K562 (cell line): ENCODE results near the gene GMNN. TPM values are rescaled to one million over a fixed set of nuclear protein-coding genes. Genes with fewer than 3 reads are reported as not detected.

ENCODE experiments used
- ATAC-seq: fragments of 200-7000 bp; cut with Tn5 transposase; 3 replicates; pipeline ENCODE4 v1.9.1; 2020; ENCODE audit warnings: moderate library complexity
- BruUV-seq: library from RNA; stranded (reverse); fragments of 400-500 nt; replicated peaks from 2 replicates; lab custom pipeline; 2021; lab: Mats Ljungman, UMichigan
- CTCF ChIA-PET: fragments of 300-600 bp; formaldehyde crosslinking; extraction: SDS; loops from one replicate; lab custom pipeline; 2021; ENCODE audit warnings: low intra/inter-chr PET ratio; lab: Yijun Ruan, JAX
- POLR2A ChIA-PET: fragments of 300-600, 350-650 bp; sonication (Branson Sonifier 250); formaldehyde crosslinking; extraction: SDS; loops from one replicate; lab custom pipeline; 2021; ENCODE audit warnings: antibody characterized with exemption, inconsistent platforms; lab: Yijun Ruan, JAX
- DNase-seq, 4 experiments: peaks; one replicate each; pipeline versions ENCODE4 v3.0.0 to v3.0.0-alpha.2; 2011 to 2018; ENCODE audit warnings: low spot score in 3 of 4, mixed read lengths in 3 of 4; ENCODE audit errors: extremely low read depth in 1 of 4
- FAIRE-seq: peaks from 2 replicates; lab custom pipeline; 2011; peaks lifted over from hg19 to GRCh38; lab: Jason Lieb, UNC
- H2AFZ ChIP-seq: 2 replicates; pipeline ENCODE4 v1.6.0; 2011; ENCODE audit warnings: low read depth, low read length, control low read depth, inconsistent platforms
- H3K27ac ChIP-seq: fragments of 200-600 bp; 3 replicates; pipeline ENCODE4 v1.8.0; 2011; ENCODE audit warnings: low read depth, mild to moderate bottlenecking, control low read depth, inconsistent platforms, low read length, moderate library complexity, mixed read lengths; ENCODE audit errors: extremely low read depth
- H3K27me3 ChIP-seq, 2 experiments: fragments of 300-600 bp in 1 of 2; 2 replicates in 1 of 2; 3 replicates in 1 of 2; pipeline versions ENCODE4 v1.6.0 to v1.8.0; 2011; ENCODE audit warnings: inconsistent platforms in 2 of 2, low read length in 2 of 2, mild to moderate bottlenecking in 1 of 2, mixed read lengths in 1 of 2, moderate library complexity in 1 of 2; ENCODE audit not compliant: control insufficient read depth in 2 of 2, insufficient read depth in 2 of 2
- H3K36me3 ChIP-seq: fragments of 300-600 bp; 3 replicates; pipeline ENCODE4 v1.8.0; 2011; ENCODE audit warnings: mild to moderate bottlenecking, low read length, inconsistent platforms; ENCODE audit not compliant: control insufficient read depth, insufficient read depth
- H3K4me1 ChIP-seq, 2 experiments: fragments of 200-600 bp in 1 of 2; replicated peaks in 1 of 2; 2 replicates in 1 of 2; 3 replicates in 1 of 2; pipeline versions ENCODE4 v1.5.1 to v1.8.0; 2011; ENCODE audit warnings: inconsistent platforms in 2 of 2, low read length in 2 of 2, mild to moderate bottlenecking in 1 of 2, mixed read lengths in 1 of 2, moderate library complexity in 1 of 2; ENCODE audit not compliant: control insufficient read depth in 2 of 2, insufficient read depth in 2 of 2
- H3K4me2 ChIP-seq: 2 replicates; pipeline ENCODE4 v1.6.1; 2011; ENCODE audit warnings: low read length, control low read depth, inconsistent platforms, mixed read lengths; ENCODE audit not compliant: insufficient read depth
- H3K4me3 ChIP-seq: fragments of 200-600 bp; sonication (generic), shearing (Covaris generic); 2 replicates; pipeline ENCODE4 v1.5.1; 2016; ENCODE audit warnings: control low read depth, inconsistent platforms
- H3K79me2 ChIP-seq: fragments of 200-600 bp; 3 replicates; pipeline ENCODE4 v1.8.0; 2011; ENCODE audit warnings: low read length, inconsistent platforms; ENCODE audit not compliant: control insufficient read depth, insufficient read depth
- H3K9ac ChIP-seq, 2 experiments: 2 replicates each; pipeline versions ENCODE4 v1.6.0 to v1.6.1; 2011; ENCODE audit warnings: low read depth in 2 of 2, low read length in 2 of 2, control low read depth in 1 of 2, inconsistent platforms in 1 of 2, mild to moderate bottlenecking in 1 of 2, mixed read lengths in 1 of 2; ENCODE audit not compliant: insufficient read depth in 1 of 2
- H3K9me1 ChIP-seq: one replicate; pipeline ENCODE4 v1.6.0; 2011; ENCODE audit warnings: inconsistent platforms, mild to moderate bottlenecking, low read length, moderate library complexity; ENCODE audit not compliant: control insufficient read depth, insufficient read depth
- H3K9me3 ChIP-seq: replicated peaks from 2 replicates; pipeline ENCODE4 v1.5.1; 2011; ENCODE audit warnings: low read depth, low read length, inconsistent platforms; ENCODE audit not compliant: control insufficient read depth, insufficient read depth
- H4K20me1 ChIP-seq: replicated peaks from 2 replicates; pipeline ENCODE4 v1.6.1; 2011; ENCODE audit warnings: low read length, inconsistent platforms, mixed read lengths; ENCODE audit not compliant: control insufficient read depth, insufficient read depth
- ADNP ChIP-seq: fragments of 200-800 bp; sonication (Bioruptor generic); IDR thresholded peaks from 2 replicates; pipeline ENCODE4 v1.6.1; 2016; ENCODE audit warnings: missing genetic modification characterization, missing compliant biosample characterization
- BCL6 ChIP-seq: fragments of 250-450 bp; sonication (Bioruptor Pico); IDR thresholded peaks from 2 replicates; pipeline ENCODE4 v1.4.0; 2020
- CEBPG ChIP-seq, 3 experiments: fragments of 200-800 bp in 1 of 3; sonication (Bioruptor generic) in 1 of 3; sonication (generic) in 1 of 3; formaldehyde crosslinking in 1 of 3; IDR thresholded peaks in 2 of 3; conservative IDR thresholded peaks in 1 of 3; 2 replicates each; pipeline versions ENCODE4 v1.6.1 to v1.8.0; 2016 to 2022; ENCODE audit warnings: missing compliant biosample characterization in 2 of 3, missing genetic modification characterization in 2 of 3, mild to moderate bottlenecking in 1 of 3, missing genetic modification reagents in 1 of 3
- ELF2 ChIP-seq: fragments of 250-450 bp; sonication (Bioruptor Pico); IDR thresholded peaks from 2 replicates; pipeline ENCODE4 v1.5.0; 2021; ENCODE audit warnings: mild to moderate bottlenecking
- GABPA ChIP-seq: fragments of 200-800 bp; sonication (Bioruptor generic); conservative IDR thresholded peaks from 2 replicates; pipeline ENCODE4 v1.6.1; 2016; ENCODE audit warnings: low read depth, missing genetic modification characterization, missing compliant biosample characterization
- HMG20B ChIP-seq: fragments of 250-450 bp; sonication (Bioruptor Pico); IDR thresholded peaks from 2 replicates; pipeline ENCODE4 v1.5.0; 2021; ENCODE audit warnings: mild to moderate bottlenecking
- KDM1A ChIP-seq, 2 experiments: fragments of 450-650 bp; IDR thresholded peaks; 2 replicates each; pipeline ENCODE4 v1.6.1; 2016; ENCODE audit warnings: mild to moderate bottlenecking in 2 of 2
- MCM7 ChIP-seq, 2 experiments: fragments of 450-650 bp; IDR thresholded peaks; 2 replicates each; pipeline ENCODE4 v1.6.1; 2016 to 2018
- RBM22 ChIP-seq: fragments of 200-400 bp; formaldehyde crosslinking; IDR thresholded peaks from 2 replicates; pipeline ENCODE4 v1.6.1; 2018; ENCODE audit warnings: low read length, low read depth; ENCODE audit not compliant: poor library complexity, severe bottlenecking
- RBM25 ChIP-seq: fragments of 200-400 bp; formaldehyde crosslinking; IDR thresholded peaks from 2 replicates; pipeline ENCODE4 v1.6.1; 2018; ENCODE audit warnings: low read length, low read depth, moderate library complexity; ENCODE audit not compliant: severe bottlenecking
- RCOR1 ChIP-seq, 2 experiments: IDR thresholded peaks; 2 replicates each; pipeline ENCODE4 v1.6.1; 2012; ENCODE audit warnings: low read depth in 2 of 2, low read length in 2 of 2, borderline replicate concordance in 1 of 2, improper control_type of control experiment in 1 of 2
- XRCC3 ChIP-seq: fragments of 450-650 bp; IDR thresholded peaks from 2 replicates; pipeline ENCODE4 v1.6.1; 2017; ENCODE audit warnings: mild to moderate bottlenecking, moderate library complexity
- YY1 ChIP-seq, 3 experiments: IDR thresholded peaks; 2 replicates each; pipeline ENCODE4 v1.6.1; 2011; ENCODE audit warnings: low read length in 2 of 3, mild to moderate bottlenecking in 2 of 3, moderate library complexity in 2 of 3, borderline replicate concordance in 1 of 3, control low read depth in 1 of 3, low read depth in 1 of 3; ENCODE audit not compliant: insufficient read depth in 3 of 3, insufficient replicate concordance in 2 of 3, control insufficient read depth in 1 of 3, insufficient read length in 1 of 3; ENCODE audit errors: extremely low read depth in 1 of 3
- ZC3H4 ChIP-seq: sonication (generic); formaldehyde crosslinking; IDR thresholded peaks from 2 replicates; pipeline ENCODE4 v1.9.0; 2021; ENCODE audit warnings: missing genetic modification reagents, borderline replicate concordance
- ZNF354B ChIP-seq: fragments of 250-450 bp; sonication (Bioruptor Pico); IDR thresholded peaks from 2 replicates; pipeline ENCODE4 v1.4.0; 2020
- WGBS: fragments of 100-300 bp; shearing (Covaris generic); methylation state at CpG from one replicate; pipeline ENCODE4 v1.1.6; 2016; ENCODE audit warnings: low coverage, mixed read lengths; ENCODE audit not compliant: insufficient coverage; ENCODE audit errors: missing lambda C conversion rate; 5-methylcytosine and 5-hydroxymethylcytosine counted together
- in situ Hi-C: fragments of 300-500 bp; cut with MboI; formaldehyde crosslinking; loops from 4 replicates; pipeline ENCODE4 v1.15.0; 2018; ENCODE audit warnings: inconsistent platforms, mixed read lengths
- intact Hi-C: fragments of 100-400 bp; cut with micrococcal nuclease; formaldehyde crosslinking; loops from 2 replicates; pipeline ENCODE4 v1.14.2; 2022
- polyA plus RNA-seq, 8 experiments: library from polyadenylated mRNA; depleted of rRNA in 4 of 8; stranded (reverse) in 5 of 8; unstranded in 3 of 8; fragments of >200 nt; fragmentation: Nextera tagmentation in 2 of 8; fragmentation: Illumina TruSeq in 1 of 8; extraction: Ambion mirVana in 2 of 8; extraction: Trizol in 1 of 8; gene quantifications; 2 replicates each; pipeline versions ENCODE4 v1.2.1 to v1.2.3, GENCODE V29; 2011 to 2014; ENCODE audit warnings: inconsistent platforms in 1 of 8, missing spikeins in 1 of 8
- total RNA-seq, 7 experiments: library from RNA; depleted of rRNA in 6 of 7; stranded (reverse); fragments of >200 nt in 6 of 7; fragmentation: Illumina TruSeq in 2 of 7; extraction: Trizol in 2 of 7; gene quantifications; 2 replicates each; pipeline versions ENCODE4 v1.2.1 to v1.2.3, GENCODE V29; 2011 to 2021; ENCODE audit warnings: low replicate concordance in 1 of 7

The GMNN gene
- total and polyA plus RNA-seq, 9 of the 15 experiments (the other 6 are each of a cell fraction or from before 2014, with no cell fraction given), result 144 to 370 (median 210) TPM

DNA sequence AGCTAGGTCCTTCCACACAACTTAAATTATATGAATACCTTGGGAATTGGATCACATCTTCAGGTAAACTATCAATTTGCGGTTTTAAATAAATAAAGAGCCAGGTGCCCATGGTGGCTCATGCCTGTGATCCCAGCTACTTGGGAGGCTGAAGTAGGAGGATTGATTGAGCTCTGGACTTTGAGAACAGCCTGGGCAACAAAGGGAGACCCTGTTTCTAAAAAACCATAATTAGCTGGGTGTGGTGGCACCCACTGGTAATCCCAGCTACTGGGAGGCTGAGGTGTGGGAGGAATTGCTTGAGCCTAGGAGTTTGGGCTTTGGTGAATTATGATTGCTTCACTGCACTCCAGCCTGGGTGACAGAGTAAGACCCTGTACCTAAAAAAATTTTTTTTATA is 3.4 kb downstream of the GMNN start:
- H3K4me3 ChIP-seq, result peak overlapping the region; percentile 67; the same call in 1 of the 2 replicates
- CTCF ChIA-PET, result no interaction called here
- H3K36me3 ChIP-seq, result peaks cover 61% of the 10 kb centered on the region
- peaks cover 12% of the 10 kb centered on the region; the same call in 1 of the 2 replicates for H4K20me1 ChIP-seq
- no peak overlapping the region for H2AFZ ChIP-seq
- H3K27ac ChIP-seq, result no peak overlapping the region; the same call in 2 of the 3 replicates
- intact Hi-C loops (loop anchor here (10.0 kb wide), 2 partner anchors 1247 to 1437 kb away; a partner anchor contains a TSS), in situ Hi-C loops (no loop called here)
- H3K9me1 ChIP-seq, result no peaks in the 10 kb centered on the region
- no peaks in the 10 kb centered on the region for H3K27me3 ChIP-seq
- 68% methylated on average over 1 of the region's 1 CpG for WGBS
- H3K4me1 ChIP-seq, result peaks cover 8 to 12% of the 10 kb centered on the region in 2 experiments; a peak in 4 of 5 replicates
- POLR2A ChIA-PET, result interaction anchor here (1.6 to 2.1 kb wide), 2 partner anchors 10 to 59 kb away, joined by 5 to 8 read pairs; partner anchors contain the start of gene C6orf62
- FAIRE-seq, result no peak
- no peaks in the 10 kb centered on the region for H3K9me3 ChIP-seq
- TF ChIP-seq ELF2 (no peak), CEBPG (CRISPR knock-in tag; IDR thresholded peaks at IDR 0.05) (no peak), CEBPG (tag; conservative IDR thresholded peaks at IDR 0.05 in 1 of 2, IDR thresholded peaks at IDR 0.05 in 1 of 2) (0 out of 4 replicates have a peak, but pooled peaks of 1 of the 2 experiments have one; percentile 19)
- peak overlapping the region; percentile 7 to 99; a peak in 3 of 4 replicates for H3K9ac ChIP-seq
- peak overlapping the region; percentile 32 for H3K4me2 ChIP-seq
- BruUV-seq, result no TSS peak
- H3K79me2 ChIP-seq, result peaks cover 81% of the 10 kb centered on the region
- DNase-seq, result peak in 1 of 4 experiments; percentile 28
- no peak for ATAC-seq

DNA sequence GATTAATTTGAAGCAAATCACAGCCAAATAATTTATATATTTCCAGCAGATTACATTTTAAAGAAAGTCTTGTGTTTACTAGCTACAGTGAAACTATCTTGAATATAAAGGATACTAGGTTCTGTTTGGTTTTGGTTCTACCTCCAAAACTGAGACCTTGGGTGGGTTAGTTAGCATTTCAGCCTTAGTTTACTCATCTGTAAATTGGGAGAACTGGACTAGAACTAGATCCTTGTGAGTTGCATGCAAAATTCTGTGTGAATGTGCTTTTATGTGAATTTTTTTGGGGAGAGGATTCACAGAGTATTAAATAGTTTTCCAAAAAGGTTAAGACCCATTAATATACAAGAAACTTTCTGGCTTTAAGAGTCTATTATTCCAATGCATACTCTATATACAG is 4.1 kb downstream of the GMNN start:
- no peak overlapping the region for H3K27ac ChIP-seq
- no peak for FAIRE-seq
- no peak overlapping the region for H3K4me2 ChIP-seq
- ChIA-PET POLR2A (interaction anchor here (0.6 to 2.1 kb wide), 3 partner anchors 9 to 60 kb away, joined by 3 to 8 read pairs (median 5); partner anchors contain the start of gene C6orf62), CTCF (no interaction called here)
- intact Hi-C loops, result loop anchor here (10.0 kb wide), 2 partner anchors 1246 to 1436 kb away; a partner anchor contains a TSS
- no TSS peak for BruUV-seq
- H3K9ac ChIP-seq, result no peak overlapping the region; a peak in 1 of 4 replicates
- H4K20me1 ChIP-seq, result peaks cover 12% of the 10 kb centered on the region; the same call in 1 of the 2 replicates
- TF ChIP-seq RBM25 (peak; percentile 90), YY1 (IDR thresholded peaks at IDR 0.05; ENCODE audit: borderline replicate concordance in 1 of 3, control insufficient read depth in 1 of 3, extremely low read depth in 1 of 3, insufficient read depth in 3 of 3, insufficient read length in 1 of 3, insufficient replicate concordance in 2 of 3, low read depth in 1 of 3, low read length in 2 of 3) (no peak), ZNF354B (CRISPR knock-in tag) (no peak), GABPA (tag) (no peak), RCOR1 (IDR thresholded peaks at IDR 0.05; ENCODE audit: borderline replicate concordance in 1 of 2, low read depth in 2 of 2, low read length in 2 of 2) (peak in 1 of 2 experiments; percentile 54; a peak in 1 of 4 replicates), ADNP (tag) (peak; percentile 71), MCM7 (IDR thresholded peaks at IDR 0.05) (no peak), HMG20B (CRISPR knock-in tag) (no peak), XRCC3 (no peak), KDM1A (IDR thresholded peaks at IDR 0.05) (0 out of 4 replicates have a peak, but pooled peaks of 1 of the 2 experiments have one; percentile 21), ZC3H4 (CRISPR knock-in tag) (no peak), RBM22 (no peak), BCL6 (no peak)
- H3K4me3 ChIP-seq, result no peak overlapping the region
- no peaks in the 10 kb centered on the region for H3K9me3 ChIP-seq
- H3K27me3 ChIP-seq, result no peaks in the 10 kb centered on the region
- no peak overlapping the region for H2AFZ ChIP-seq
- in situ Hi-C loops, result no loop called here
- DNase-seq, result no peak
- no peak for ATAC-seq
- no peaks in the 10 kb centered on the region for H3K9me1 ChIP-seq
- peaks cover 7 to 8% of the 10 kb centered on the region in 2 experiments; a peak in 4 of 5 replicates for H3K4me1 ChIP-seq
- peaks cover 67% of the 10 kb centered on the region for H3K36me3 ChIP-seq
- H3K79me2 ChIP-seq, result peaks cover 81% of the 10 kb centered on the region
